NCI-H510A (cell line): ENCODE data around the gene MAP4K4.

Experiments
- DNase-seq: peaks from one replicate; lab custom pipeline; 2025; lab: John Stamatoyannopoulos, UW

Gene MAP4K4

GRCh38 chr2:101841679-101842327, 144.3 kb downstream of the MAP4K4 start:
- no peak for DNase-seq

GRCh38 chr2:101842471-101842870, 145.0 kb downstream of the MAP4K4 start:
- DNase-seq, result no peak

DNA sequence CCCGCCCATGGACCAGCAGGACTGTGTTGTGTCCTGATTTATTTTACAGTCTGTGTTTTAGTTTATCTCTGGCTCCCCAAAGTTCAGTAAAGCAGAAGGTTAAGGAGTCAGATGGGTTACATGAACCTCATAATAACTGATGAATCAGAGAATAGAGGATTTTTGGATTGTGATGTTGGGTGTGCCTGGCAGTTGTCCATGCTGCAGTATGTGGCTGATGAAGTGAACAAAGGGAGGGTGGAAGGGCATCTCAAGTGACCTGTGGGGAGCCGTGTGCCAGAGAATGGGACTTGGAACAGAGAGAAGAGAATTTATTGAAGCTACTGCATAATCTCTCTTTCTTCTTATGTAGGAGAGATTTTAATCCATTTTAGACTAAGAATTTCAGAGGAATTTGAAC, 145.5 kb downstream of the MAP4K4 start:
- no peak for DNase-seq

GRCh38 chr2:101843471-101843870, 146.0 kb downstream of the MAP4K4 start:
- DNase-seq, result no peak

DNA sequence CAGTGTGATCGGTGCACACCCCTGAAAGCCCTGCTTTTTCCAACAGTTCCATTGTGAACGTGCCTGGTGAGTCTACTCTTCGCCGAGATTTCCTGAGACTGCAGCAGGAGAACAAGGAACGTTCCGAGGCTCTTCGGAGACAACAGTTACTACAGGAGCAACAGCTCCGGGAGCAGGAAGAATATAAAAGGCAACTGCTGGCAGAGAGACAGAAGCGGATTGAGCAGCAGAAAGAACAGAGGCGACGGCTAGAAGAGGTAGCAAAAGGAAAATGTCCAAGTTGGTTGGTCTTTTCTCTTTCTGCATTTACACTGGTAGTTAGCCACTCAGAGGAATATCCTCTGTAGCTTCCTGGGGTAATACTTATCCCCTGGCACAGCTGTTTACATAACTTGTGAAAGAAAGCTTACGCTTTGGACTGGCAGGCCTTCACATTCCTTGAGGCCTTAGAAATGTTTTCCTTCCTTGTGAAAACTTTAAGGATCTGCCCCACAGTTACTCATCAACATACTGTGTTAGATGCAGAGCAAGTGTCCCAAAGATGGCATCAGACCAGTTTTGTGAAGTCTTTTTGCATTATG, 146.6 kb downstream of the MAP4K4 start:
- DNase-seq, result no peak

DNA sequence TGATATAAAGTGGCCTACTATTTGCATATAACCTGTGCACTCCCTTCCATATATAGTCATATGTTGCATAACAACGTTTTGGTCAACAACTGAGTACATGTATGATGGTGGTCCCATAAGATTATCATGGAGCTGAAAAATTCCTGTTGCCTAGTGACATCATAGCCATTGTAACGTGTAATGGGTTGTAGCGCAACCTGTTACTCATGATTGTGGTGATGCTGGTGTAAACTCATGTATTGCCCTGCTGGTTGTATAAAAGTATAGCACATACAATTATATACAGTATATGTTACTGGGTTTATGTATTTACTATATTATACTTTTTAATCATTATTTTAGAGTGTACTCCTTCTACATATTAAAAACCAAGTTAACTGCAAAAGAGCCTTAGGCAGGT, 149.5 kb downstream of the MAP4K4 start:
- DNase-seq, result no peak

DNA sequence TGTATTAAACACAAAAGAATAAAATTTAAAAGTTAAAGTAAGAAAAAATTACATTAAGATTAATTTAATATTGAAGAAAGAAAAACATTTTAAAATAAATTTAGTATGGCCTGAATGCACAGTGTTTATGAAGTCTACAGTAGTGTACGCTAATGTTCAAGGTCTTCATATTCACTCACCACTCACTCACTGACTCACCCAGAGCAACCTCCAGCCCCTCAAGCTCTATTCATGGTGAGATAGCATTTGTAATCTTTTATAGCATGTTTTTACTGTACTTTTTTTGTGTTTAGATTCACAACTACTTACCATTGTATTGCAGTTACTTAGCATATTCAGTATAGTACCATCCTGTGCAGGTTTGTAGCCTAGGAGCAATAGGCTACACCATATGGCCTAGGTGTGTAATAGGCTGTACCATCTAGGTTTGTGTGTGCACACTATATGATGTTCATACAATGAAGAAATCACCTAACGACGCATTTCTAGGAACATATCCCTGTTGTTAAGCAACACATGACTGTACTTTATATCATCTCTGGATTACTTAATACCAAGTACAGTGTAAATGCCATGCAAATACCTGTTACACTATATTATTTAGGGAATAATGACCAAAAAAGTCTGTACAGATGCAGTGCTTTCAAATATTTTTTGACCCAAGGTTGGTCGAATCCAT, 150.3 kb downstream of the MAP4K4 start:
- no peak for DNase-seq

DNA sequence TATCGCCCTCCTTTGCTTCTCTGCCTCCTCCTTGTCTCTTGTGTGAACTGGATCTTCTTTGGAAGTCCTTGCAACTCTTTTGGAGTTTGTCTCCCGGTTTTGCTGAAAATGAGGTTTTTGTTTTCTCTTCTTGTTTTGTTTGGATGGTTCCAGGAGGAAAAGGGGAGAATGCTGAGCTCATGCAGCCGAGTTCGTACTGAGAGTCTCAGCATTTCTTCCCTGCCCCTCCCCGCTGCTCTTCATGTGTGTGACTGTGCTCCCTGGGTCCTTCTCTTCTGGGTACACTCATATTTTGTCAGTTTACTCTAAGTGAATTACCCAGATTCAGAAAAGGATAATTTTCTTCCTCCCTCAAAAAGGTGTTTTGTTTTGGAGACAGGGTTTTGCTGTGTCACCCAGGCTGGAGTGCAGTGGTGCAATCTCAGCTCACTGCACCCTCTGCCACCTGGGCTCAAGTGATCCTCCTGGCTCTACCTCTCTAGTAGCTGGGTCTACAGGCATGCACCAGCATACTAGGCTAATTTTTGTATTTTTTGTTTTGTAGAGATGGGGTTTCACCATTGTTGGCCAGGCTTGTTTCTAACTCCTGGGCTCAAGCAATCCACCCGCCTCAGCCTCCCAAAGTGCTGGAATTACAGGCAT, 151.4 kb downstream of the MAP4K4 start:
- DNase-seq, result no peak

DNA sequence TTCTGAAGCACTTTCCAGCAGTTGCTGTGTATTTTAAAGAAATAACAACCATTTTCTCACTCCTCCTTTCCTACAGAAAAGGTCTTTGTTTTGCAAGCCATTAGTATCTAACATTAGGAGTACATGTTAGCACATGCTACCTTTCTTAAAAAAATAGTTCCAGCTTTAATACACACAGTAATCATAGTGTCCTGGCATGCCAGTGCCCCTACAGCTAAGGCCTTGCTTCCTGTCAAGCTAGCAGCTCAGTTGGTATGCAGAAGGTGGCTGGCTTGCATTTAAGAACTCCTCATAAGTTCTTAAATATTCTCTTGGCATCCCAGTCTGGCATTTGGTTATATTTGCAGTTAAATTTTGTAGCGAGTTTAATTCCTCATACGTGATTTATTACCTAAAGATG, 152.9 kb downstream of the MAP4K4 start:
- no peak for DNase-seq

DNA sequence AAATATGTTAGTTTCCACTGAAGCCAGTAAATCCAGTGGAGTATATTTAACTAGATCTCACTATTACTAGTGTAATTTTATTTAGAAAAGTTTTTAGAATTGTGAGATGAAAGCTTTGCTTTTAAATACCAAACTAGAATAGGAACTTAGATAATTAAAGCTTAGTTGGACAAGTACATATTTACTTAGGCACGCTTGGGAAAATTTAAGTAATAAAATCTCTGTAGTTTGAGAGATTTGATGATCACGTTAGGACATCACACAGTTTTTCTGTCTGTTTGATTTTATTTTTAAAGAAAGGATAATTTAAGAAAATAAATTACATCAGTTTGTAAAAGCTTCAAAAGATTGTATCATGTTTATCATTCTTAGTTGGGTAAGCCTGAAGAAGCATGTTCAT, 153.5 kb downstream of the MAP4K4 start:
- DNase-seq, result no peak

- DNase-seq, result no peak
Observed at GRCh38 chr2:101852824-101853223, 155.3 kb downstream of the MAP4K4 start.

GRCh38 chr2:101854877-101855276, 157.4 kb downstream of the MAP4K4 start:
- DNase-seq, result no peak

DNA sequence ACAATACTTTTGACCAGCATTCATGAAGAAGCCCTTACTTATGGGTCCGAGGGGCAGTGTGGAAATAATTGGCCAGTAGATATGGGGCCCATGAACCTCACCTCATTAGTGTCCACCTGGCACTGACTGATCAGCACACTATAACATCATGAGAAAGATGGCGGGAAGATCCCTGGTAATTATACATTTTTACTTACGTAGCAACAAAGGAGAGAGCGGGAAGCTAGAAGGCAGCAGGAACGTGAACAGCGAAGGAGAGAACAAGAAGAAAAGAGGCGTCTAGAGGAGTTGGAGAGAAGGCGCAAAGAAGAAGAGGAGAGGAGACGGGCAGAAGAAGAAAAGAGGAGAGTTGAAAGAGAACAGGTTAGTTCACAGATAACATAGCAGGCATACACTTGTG, 158.3 kb downstream of the MAP4K4 start:
- DNase-seq, result no peak

GRCh38 chr2:101858246-101858645, 160.7 kb downstream of the MAP4K4 start:
- DNase-seq, result no peak

- DNase-seq, result no peak
Observed at GRCh38 chr2:101858910-101859309, 161.4 kb downstream of the MAP4K4 start.

GRCh38 chr2:101859604-101860003, 162.1 kb downstream of the MAP4K4 start:
- DNase-seq, result no peak

GRCh38 chr2:101860157-101860556, 162.7 kb downstream of the MAP4K4 start:
- DNase-seq, result no peak

GRCh38 chr2:101860782-101861181, 163.3 kb downstream of the MAP4K4 start:
- no peak for DNase-seq

DNA sequence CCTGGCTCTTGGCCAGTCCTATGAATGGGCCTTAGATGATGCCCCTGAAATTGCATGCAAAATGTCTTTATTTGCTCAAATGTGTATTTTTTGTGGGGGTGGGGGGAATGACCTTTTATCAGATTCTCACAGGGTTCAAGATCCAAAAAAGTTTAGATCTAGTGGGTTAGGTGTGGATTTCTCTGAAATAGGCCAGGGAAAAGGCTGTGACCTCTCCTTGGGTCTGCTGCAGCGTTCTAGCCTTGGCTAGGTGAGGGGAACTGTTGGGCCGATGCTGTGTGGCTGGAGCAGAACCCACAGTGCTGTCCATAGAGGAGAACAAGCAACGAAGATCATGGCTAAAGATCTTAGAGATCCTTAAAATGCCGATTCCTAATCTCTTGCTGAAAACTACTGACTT, 163.9 kb downstream of the MAP4K4 start:
- no peak for DNase-seq

DNA sequence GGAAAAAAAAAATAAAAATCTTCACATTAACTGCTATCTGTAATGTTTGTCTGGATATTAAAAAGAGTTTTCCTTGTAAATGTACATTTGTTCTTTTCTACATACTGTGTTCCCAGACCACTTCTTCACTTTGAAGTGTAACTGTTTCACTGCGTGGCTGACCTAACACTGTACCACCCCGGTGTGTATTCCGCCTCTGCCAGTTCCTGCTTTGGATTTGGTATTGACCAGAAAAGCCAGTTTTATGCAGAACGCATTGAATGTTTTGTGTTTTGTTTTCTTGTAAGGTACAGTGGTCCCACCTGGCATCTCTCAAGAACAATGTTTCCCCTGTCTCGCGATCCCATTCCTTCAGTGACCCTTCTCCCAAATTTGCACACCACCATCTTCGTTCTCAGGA, 166.0 kb downstream of the MAP4K4 start:
- DNase-seq, result no peak

- no peak for DNase-seq
Observed at GRCh38 chr2:101864426-101864825, 166.9 kb downstream of the MAP4K4 start.

GRCh38 chr2:101868525-101868924, 171.0 kb downstream of the MAP4K4 start:
- no peak for DNase-seq

DNA sequence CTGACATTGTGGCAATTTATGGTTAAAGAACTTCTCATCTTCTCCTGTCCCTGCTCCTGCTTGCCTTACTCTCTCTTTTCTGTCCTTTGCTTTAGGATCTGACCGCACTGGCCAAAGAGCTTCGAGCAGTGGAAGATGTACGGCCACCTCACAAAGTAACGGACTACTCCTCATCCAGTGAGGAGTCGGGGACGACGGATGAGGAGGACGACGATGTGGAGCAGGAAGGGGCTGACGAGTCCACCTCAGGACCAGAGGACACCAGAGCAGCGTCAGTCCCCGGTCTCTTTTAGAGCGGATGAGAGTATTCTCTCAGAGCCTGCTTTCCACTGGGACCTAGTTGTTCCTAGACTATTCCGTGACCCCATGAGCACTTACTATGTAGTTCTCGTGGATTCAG, 172.0 kb downstream of the MAP4K4 start:
- no peak for DNase-seq
